NCI-H1694 treated with DMSO at 0.1 percent for 48 hours (cell line): ENCODE measurements around the gene GRK4.
"Not testable (repeated sequence)": the region's sequence is repeated elsewhere in the genome, so short reads cannot be mapped to it uniquely, and the experiment has no call there.

Source experiments
- DNase-seq: peaks from one replicate; lab custom pipeline; 2025; lab: John Stamatoyannopoulos, UW

The GRK4 gene

GRCh38 chr4:3041192-3042142 is 78.1 kb downstream of the GRK4 start:
- DNase-seq, result no peak

- no peak for DNase-seq
Measured at GRCh38 chr4:3042226-3042625, 78.9 kb downstream of the GRK4 start.

DNA sequence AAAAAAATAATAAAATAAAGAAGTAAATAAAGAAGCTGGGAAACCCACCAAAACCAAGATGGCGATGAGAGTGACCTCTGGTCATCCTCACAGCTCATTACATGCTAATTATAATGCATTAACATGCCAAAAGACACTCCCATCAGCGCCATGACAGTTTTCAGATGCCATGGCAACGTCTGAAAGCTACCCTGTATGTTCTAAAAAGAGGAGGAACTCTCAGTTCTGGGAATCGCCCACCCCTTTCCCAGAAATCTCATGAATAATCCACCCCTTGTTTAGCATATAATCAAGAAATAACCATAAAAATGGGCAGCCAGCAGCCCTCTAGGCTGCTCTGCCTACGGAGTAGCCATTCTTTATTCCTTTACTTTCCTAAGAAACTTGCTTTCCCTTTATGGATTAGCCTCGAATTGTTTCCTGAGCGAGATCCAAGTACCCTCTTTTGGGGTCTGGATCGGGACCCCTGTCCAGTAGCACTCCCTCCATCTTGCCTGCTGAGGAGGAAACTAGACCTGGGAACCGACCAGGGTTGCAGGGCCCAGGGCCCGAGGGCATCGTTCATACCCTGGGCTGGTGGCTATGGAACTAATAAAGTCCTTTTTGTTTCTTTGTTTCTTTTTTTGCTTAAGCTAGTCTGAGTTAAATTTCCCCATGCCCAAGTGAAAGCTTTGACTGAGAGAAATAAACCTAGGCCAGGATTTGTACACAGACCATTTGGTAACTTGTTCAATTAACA is 80.1 kb downstream of the GRK4 start:
- no peak for DNase-seq

- no peak for DNase-seq
Measured at GRCh38 chr4:3044870-3045819, 81.8 kb downstream of the GRK4 start.

DNA sequence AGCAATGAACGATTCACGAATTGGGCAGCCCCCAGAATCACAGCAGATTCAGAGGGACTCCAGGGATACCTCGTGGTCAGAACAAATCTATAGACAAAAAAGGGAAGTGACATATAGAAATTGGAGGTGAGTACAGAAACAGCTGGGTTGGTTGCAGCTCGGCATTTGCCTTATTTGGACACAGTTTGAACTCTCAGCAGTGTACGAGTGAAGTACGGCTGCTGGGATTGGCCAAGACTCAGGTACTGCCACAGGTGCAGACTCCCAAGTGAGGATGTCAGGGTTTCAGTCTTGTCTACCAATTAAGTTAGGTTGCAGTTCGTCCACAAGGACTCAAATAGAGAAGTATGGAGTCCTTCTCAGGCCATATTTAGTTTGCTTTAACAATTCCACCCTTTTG is 82.8 kb downstream of the GRK4 start:
- no peak for DNase-seq

- no peak for DNase-seq
Measured at GRCh38 chr4:3046623-3047022, 83.3 kb downstream of the GRK4 start.

- DNase-seq, result no peak
Measured at GRCh38 chr4:3047464-3048286, 84.3 kb downstream of the GRK4 start.

- not testable (repeated sequence) for DNase-seq
Measured at GRCh38 chr4:3051141-3051897, 87.9 kb downstream of the GRK4 start.

DNA sequence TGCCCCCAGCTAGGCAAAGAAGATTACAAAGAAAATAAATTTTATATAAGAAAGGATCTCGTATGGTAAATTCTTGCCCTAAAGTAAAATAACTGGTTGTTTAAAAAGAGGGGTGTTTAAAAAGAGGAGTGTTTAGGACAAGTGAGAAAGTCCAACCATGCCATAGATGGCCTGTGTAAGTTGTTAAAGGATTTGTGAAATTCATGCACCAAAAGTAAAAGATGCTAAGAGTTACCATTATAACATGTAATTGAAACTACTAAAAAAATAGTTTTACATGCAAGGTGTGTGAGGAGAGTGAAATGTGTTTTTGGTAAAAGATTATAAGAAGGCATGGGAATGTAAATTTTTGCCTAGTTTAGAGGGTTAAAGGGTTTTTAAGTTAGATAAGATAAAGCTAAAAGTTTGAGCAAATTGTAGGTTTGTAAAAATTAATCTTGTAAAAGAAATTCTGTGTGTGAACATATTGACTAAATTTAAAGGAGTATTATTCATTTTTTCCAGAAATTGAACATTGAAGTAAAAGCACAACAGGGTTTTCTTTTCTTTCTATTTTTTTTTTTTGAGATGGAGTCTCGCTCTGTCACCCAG is 90.9 kb downstream of the GRK4 start:
- no peak for DNase-seq

GRCh38 chr4:3059943-3060342 is 96.6 kb downstream of the GRK4 start:
- DNase-seq, result no peak

DNA sequence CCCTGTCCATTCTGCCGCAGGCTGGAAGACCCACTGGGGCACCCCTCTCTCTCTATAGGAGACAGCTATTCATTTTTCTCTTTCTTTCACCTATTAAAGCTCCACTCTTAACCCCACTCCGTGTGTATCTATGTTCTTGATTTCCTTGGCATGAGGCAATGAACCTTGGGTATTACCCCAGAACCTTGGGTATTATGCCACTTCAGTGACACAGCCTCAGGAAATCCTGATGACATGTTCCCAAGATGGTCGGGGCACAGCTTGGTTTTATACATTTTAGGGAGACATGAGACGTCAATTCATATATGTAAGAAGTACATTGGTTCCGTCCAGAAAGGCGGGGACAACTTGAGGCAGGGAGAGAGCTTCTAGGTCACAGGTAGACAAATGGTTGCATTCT is 97.6 kb downstream of the GRK4 start:
- DNase-seq, result no peak

DNA sequence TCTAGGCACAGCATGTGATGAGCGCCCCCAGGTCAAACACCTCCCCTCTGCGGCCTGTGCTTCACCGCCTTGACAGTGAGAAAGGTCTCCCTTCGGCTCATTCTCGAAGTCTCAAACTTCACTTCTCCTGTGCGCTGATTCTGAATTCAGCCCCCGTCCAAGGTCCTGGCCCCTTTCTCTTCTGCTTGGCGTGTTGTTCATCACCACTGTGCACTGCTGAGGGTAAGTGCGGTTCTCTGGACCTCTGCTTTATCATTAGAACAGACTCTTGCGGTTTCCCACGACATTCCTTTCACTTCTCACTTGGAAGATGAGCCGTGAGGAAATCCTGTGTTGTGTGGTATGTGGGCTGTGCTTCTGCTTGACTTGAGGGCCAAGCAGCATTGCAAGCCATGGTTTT is 99.1 kb downstream of the GRK4 start:
- no peak for DNase-seq

GRCh38 chr4:3065551-3065950 is 102.2 kb downstream of the GRK4 start:
- DNase-seq, result no peak

DNA sequence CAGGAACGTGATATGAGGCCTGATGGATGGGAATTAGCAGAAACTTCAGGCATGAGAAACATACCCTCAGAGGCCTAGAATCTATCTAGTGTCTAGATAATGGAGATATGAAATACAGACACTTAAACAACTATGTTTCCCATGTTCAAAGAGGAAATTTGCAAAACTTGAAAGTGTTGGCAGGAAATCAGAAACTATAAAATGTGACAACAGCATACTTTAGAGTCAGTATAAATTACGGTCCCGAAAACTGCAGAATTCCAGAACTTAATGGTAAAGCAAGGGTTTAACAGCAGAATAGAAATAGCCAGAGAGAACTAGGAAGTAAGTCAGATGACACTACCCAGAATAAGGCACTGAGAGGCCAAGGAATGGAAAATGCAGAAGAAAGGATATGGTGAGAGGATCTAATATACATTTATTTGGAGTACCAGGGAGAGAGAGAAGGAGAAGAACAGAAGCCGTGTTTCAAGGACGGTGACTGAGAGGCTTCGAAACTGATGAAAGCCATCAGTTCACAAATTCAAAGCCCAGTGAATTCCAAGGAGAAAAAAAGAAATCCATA is 103.5 kb downstream of the GRK4 start:
- no peak for DNase-seq

DNA sequence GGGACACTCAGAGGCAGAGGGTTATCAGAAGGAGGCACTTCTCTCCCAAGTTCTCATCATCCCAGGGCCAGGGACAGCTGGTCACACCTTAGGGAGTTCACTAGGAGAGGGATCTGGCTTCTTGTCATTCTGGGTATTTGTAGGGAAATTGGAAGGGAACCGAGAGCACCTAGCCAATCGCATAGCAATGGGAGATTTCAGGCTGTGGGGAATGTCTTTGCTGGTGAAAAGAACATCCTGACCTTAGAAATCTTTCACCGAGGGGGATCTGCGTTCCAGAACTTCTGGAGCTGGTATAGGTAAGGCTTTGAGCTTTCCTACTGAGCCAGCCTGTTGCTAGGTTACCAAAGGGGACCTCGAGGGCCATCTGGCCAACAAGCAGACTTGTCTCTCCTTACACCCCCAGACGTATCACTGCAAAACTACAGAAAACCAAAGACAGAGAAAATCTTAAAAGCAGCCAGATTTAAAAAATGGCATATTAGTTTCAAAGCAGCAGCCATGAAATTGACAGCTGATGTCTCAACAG is 104.2 kb downstream of the GRK4 start:
- DNase-seq, result no peak

DNA sequence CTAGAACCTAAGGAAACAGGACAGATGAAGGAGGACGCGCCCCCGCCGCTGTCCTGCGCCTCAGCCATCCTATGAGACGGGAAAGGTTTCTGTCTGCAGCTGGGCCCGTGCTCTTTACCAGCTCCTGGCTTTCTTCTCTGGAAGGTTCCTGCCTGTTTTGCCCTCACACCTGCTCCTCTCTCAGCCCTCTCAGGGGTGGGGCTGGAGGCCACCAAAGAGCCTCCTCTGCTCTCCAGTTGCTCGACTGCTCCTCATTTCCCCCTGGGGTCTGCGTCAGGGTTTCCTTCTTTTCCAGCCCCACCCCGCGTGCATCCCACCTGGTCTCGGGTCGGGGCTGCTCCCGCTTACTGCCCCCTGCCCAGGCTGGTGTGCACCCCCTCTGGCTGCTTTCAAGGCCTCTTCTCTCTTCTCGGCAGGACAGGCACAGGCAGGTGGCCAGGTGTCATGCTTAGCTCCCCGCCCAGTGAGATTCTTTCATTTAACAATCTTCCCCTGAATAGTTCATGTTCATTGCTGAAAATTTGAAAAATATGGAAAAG is 106.4 kb downstream of the GRK4 start:
- no peak for DNase-seq

DNA sequence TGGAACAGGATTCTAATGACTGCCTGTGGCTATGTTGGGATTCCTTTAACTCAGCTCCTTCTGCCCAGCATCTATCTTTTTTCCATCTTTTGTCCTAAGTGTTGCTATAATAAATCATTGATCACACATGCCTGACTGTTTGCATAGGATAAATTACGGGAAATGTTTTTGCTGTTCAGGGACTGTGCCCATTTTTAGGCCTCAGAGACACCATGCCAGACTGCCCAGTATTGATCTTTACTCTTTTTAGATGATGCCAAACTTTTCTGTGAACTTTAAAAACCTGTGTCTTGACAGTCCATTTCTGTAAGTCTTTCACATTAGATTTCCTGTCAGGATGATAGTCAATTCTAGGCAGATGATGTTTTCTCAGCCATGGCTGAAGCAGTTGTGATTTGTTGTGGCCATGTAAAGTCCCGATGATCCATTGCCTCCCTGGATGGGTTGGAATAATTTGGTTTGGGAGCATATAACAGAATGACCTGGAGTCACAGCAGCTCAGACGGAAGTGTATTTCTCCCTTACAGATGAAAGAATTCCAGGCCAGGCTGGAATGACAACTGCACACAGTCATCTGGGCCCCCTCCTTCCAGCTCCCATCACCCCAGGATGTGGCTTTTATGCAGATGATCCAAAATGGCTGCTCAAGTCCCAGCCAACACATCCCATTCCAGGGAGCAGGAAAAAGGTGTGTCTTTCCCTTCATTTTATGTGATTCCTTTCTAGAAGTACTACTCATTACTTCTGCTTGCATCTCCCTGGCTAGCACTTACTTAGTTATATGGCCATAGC is 107.5 kb downstream of the GRK4 start:
- no peak for DNase-seq

GRCh38 chr4:3071811-3072210 is 108.4 kb downstream of the GRK4 start:
- no peak for DNase-seq
